HK-2 (cell line): ENCODE data around the gene ZNF212.

ENCODE experiments used
- DNase-seq: peaks from one replicate; pipeline ENCODE4 v3.0.0-alpha.2; 2018; ENCODE audit not compliant: unreplicated experiment

Gene ZNF212

DNA sequence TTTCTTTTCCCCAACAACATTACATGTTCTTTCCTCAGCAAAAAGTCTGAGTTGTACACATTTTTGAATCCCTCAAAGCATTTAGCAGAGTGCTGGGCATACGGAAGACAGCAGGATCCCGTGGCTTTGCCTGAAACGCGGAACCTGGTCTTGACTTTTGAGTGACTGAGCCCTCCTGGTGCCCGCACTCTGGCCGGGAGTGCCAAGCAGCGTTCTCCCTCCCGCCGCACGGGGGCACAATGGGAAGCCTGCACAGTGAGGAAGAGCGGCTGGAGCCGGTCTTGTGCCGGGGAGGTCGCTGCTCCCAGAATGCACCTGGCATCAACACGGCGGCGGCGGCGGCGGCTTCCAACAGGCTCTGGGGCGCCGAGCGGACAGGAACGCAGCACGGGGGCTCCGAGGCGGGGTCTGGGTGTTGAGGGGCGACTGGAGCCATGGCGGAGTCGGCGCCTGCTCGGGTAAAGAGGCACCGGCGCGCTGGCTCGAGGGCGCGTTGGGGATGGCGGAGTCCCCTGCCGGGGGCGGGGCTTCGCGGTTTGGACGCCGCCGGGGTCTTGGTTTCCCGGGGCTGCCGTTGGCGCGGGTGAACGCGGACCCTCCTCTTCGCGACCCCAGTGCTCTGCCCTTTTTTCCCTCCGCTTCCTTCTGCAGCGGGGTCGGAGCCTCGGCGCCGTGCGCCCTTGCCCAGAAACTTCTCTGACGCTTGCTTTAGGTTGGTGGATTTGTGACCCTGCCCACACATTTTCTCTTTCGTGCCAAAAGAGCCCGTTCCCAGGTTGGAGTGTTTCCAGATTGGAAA lies at the start of gene ZNF212:
Gene ZNF212 (plus strand): TSS at position 307 of the 799 bp plus-strand sequence. CDS start 128 bp downstream, at position 435.
- peak; percentile 95 for DNase-seq

DNA sequence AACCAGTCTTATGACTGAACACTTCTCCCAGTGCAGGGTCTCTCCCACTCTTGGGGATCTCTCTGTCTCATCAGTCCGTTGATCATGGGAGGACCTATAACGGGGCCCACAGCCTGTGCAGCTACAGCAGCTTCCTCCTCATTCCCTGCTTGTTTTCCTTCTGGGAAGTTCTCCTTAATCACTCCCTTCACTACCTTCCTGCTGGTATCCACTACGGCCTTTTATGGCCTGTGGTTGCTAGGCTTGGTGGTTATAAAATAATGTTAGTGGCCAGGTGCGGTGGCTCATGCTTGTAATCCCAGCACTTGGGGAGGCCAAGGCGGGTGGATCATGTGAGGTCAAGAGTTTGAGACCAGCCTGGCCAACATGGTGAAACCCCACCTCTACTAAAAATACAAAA lies 47.6 kb upstream of the ZNF212 start:
- DNase-seq = no peak

DNA sequence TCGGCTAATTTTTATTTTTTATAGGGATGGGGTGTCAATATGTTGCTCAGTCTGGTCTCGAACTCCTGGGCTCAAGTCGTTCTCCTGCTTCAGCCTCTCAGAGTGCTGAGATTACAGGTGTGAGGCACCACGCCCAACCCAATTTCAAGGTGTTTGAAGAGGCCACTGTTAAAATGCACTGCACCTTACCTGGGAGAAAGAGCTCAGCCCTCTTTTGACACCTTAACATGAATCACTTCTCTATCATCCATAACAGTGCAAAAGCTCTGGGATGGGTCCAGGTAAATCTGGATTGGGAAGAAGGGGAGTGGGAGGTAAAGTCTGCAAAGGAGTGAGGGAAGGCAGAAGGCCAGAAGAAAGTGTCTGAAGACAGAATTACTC lies 44.7 kb upstream of the ZNF212 start:
- no peak for DNase-seq

DNA sequence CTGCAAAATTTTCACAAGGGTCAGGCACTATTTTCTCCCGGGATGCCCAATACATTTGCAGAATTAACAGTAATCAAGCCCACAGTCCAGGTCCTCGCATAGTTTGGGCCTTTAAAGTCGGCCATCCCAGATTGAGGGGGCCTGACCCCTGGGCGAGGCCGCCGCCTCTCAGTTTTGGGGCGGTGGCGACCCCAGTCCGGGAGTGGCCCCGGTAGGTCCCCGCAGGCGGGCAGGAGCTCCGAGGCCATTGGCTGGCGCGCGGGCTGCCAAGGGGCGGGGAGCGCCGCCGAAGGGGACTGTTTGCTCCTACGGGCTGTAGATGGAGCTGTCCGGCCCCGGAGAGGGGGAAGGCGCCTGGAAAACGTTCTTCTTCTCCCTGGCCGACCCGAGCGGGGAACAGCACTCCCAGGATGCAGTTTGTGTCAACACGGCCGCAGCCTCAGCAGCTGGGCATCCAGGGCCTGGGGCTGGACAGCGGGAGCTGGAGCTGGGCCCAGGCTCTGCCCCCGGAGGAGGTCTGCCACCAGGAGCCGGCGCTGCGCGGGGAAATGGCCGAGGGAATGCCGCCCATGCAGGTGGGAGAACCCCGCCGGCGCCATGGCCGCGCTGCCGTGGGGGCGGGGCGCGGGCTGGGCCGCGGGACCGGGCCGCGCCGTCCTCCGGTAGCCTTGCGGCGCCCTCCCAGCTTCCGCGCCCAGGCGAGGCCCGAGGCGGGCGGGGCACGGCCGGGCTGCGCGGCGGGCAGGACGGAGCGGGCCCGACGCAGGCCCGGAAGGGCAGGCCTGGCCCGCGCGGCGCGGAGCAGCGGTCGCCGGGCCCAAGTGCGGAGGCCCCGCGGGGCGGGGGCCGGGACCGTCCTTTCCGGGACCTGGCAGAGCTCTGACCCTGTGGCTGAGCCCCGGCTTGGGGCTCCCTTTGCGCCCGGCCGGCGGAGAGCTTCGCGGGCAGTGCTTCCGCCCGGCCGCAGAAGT lies 44.0 kb upstream of the ZNF212 start, which contains the start of gene ZNF282:
Gene ZNF282 (plus strand): TSS at position 367 of the 971 bp plus-strand sequence. CDS start 44 bp downstream, at position 411.
- peak; percentile 92 for DNase-seq

DNA sequence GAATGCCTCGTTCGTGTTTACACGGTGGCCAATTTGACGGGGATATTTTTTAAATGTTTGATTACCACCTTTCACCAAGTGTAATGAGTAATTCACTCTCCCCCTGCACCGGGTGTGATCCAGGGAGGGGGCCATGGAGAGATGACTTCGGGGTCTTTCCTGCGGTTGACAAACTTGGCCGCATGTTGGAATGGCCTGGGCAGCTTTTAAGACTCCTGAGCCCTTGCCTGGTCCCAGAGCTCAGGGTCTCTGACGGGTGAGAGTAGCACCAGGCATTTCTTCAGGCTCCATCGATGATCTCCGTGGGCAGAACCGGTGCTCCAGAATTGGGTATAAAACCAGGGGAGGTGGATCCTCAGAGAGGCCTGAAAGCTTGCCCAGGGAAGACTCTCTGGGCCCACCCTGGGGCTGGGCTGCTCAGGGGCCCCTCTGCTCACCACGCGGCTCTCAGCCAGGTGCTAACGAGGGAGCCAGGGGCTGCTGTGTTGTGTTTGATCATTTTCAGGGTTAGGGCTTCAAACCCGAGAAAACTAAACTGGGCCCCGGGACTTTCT lies 43.2 kb upstream of the ZNF212 start:
- DNase-seq = peak; percentile 42

DNA sequence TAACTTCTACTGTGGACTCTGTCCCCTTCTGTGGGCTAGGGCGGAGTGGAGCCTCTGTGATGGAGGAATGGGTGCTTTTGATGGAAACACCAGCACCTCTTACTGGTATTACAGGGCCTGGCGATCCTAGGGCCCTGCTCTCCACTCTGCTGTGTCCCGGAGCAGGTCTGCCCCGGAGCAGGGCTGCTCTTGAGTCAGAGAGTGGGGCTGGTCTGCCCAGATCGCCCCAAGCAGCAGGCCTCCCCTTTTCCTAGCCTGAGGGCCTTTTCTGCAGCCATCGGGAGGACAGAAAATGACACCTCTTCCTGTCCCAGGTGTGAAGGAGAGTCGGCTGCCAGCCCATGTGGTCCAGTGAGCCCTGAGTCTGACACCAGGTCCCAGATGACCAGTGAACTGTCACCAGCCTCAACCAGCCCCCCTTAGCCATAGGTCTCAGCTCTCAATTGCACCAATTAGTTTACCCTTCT lies 42.7 kb upstream of the ZNF212 start:
- DNase-seq = no peak

DNA sequence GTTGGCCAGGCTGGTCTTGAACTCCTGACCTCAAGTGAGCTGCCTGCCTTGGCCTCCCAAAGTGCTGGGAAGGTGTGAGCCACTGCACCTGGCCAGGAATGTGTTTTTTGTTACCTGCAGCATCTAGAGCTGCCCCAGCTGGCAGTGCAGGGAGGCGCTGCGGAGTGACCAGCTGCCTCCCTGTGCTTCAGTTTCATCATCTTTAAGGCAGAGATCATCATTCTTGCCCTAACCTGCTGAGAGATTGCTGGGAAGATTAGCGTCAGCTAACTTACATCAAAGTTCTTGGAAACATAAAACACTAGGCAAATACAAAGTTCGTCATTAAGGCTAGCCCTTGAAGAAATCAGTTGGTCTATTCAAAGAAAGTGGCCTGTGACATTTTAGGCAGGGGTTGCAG lies 41.8 kb upstream of the ZNF212 start:
- no peak for DNase-seq

DNA sequence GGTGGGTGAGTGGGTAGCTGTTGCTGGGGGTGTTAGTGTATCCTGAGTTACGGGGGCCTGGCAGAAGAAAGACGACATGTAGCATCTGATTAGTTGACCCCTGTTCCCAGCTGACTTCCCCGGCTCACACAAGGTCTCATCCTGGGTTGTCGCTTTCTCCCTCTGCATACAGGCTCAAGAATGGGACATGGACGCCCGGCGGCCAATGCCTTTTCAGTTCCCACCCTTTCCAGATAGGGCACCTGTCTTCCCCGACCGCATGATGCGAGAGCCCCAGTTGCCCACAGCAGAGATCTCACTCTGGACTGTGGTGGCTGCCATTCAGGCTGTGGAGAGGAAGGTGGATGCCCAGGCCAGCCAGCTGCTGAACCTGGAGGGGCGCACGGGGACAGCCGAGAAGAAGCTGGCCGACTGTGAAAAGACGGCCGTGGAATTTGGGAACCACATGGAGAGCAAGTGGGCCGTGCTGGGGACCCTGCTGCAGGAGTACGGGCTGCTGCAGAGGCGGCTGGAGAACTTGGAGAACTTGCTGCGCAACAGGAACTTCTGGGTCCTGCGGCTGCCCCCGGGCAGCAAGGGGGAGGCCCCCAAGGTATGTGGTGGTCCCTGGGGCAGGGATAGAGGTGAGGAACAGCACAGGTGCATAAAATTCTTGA lies 41.2 kb upstream of the ZNF212 start:
- no peak for DNase-seq

DNA sequence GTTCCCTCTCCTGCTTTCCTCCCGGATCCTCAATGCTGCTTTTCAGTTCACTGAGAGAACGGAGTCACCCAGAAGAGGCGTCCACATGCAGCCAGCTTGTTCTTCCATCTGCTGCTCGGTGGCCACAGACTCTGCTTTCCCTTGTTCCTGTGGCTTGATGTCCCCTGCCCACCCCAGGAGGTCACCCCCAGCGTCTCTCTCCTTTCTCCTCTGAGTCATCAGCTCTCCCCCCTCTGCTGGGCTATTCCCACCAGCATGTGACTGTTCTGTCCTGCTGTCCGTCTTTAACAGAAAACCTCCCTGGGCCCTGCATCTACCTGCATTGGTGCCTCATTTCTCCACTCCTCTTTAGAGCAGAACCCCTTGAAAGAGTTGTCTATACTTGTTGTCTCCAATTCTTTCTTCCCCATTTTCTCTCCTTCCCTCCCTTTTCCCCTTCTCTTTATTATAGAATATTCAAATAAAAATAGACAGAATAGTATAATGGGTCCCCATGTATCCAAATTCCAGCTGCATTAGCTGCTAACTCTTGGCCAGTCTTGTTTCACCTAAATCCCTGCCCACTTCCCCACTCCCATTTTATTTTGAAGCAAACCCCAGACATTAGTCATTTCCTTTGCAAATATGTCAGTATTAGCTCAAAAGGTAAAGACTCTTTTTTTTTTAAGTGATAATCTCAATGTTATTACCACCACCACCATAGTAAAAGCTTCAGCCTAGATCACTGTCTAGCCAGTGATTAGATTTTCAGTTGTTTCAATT lies 40.0 kb upstream of the ZNF212 start:
- DNase-seq = no peak

DNA sequence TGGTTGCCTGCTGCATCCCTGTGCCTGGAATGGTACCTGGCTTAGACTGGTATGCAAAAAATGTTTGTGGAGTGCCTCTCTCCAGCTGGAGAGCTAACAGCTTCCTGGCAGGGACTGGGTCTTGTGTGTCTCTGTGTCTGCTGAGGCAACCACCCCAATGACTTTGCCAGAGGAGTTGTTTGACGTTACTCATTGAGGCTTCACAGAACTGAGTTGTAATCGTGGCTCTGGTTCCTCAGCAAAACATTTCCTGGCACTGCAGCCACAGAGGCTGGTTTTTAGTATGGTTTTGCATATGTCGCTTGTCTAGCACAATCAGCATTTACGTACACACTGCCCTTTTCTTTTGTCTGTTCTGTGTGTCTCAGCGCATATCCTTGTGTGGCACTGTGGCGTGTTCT lies 36.6 kb upstream of the ZNF212 start:
- DNase-seq = no peak

DNA sequence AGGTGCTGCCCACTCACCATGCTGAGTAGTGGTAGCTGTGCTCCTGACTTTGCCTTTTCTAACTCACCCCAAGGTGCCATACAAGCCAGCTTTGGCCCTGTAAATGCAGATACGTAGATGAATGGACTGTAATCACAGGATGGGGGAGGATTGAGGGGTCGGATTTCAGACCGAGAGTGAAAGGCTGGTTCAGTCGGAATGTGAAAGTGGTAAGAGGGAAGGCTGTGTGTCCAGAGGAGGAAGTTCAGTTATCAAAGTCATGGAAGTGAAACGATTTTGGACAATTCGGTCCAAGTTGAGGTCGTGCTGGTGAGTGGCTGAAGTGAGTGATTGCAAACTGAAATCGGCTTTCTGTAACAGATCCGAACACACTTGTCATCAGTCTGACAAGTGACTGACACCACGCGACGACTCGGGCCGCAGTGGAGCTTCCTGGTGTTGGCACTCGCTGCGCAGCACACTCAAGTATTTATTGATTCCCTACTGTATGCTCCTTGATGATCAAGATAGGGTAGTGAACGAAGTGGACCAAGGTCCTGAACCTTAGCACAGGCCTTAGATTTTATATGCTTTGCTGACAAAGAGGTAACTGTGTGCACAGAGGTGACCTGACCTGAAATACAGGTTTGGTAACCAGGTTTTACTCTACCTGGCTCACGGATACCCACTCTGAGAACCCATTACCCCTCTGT lies 33.6 kb upstream of the ZNF212 start:
- no peak for DNase-seq

DNA sequence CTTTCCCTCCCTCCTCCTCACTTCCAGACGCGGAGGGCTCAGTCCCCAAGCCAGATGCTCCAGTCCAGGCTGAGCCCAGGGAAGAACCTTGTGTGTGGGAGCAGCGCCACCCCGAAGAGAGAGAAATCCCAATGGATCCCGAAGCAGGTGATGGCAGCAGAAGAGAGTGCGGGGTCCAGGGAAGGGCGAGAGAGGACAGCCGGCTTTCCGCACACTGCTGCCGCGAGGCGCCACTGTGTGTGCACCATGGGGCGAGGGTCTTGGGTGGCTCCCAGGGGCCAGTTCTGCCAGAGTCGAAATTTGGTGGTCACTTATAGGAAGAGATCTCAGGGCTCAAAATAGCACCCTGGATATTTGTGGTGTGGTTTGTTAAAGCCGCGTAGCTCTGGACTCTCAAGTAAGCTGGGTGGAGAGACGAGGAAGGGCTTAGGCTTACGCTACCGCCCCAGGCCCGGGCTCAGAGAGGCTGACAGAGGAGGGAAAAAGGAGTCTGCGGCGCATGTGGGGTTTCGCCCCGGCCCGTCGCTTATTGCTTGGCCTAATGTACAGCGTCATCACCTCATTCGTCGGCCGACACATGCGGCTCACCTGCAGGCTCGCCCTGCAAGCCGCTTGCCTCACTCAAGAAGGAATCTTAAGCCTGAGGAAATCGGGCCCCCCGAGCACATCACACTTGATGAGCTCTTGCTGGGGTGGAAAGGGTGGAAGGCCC lies 32.0 kb upstream of the ZNF212 start:
- no peak for DNase-seq

DNA sequence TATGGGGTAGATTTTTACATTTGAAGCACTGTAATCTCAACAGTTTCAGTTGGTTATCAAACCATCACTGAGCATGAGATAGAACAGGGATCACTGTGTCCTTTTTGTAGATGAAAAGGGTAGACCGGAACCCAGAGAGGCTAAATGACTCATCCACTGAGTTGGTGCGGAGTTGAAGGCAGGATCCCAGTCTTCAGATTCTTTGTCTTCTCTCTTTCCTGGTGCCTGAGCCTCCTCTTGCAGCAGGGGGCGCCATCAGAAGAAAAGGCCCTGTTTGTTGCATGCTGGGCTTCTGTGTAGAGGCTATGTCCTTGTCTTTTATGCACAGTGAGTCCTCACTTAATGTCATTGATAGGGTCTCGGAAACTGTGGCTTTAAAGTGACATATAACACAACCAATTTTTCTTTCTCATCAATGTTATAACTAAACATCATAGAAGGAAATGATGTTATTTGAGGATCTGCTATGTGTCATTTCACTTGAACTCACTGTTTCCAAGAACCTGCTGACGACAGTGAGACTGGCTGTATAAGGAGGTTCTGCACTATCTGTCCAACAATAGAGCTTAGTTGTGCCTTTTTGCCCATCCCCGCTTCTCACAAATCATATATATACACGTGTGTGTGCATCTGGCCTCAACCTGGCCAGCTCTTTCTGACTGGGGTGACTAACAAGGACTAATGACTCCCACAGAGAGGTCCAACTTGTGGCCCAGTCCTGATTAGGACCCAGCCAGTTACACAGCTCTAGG lies 29.8 kb upstream of the ZNF212 start:
- DNase-seq = peak; percentile 66

DNA sequence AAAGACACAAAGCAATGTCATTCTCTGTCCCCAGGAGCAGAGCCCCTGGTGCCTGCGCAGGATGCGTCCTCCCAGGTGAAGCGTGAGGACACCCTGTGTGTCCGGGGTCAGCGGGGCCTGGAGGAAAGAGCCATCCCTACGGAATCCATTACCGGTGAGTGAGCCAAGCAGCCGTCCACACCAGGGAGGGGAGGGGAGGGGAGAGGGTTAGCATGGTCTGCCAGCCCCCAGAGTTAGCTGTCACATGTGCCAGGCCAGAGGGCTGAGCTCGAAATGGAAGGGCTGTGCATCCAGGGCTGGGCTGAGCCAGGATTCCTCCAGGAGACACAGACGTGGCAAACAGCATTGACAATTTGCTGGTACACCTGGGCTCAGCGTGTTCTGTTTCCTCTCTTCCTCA lies 28.9 kb upstream of the ZNF212 start:
- no peak for DNase-seq

DNA sequence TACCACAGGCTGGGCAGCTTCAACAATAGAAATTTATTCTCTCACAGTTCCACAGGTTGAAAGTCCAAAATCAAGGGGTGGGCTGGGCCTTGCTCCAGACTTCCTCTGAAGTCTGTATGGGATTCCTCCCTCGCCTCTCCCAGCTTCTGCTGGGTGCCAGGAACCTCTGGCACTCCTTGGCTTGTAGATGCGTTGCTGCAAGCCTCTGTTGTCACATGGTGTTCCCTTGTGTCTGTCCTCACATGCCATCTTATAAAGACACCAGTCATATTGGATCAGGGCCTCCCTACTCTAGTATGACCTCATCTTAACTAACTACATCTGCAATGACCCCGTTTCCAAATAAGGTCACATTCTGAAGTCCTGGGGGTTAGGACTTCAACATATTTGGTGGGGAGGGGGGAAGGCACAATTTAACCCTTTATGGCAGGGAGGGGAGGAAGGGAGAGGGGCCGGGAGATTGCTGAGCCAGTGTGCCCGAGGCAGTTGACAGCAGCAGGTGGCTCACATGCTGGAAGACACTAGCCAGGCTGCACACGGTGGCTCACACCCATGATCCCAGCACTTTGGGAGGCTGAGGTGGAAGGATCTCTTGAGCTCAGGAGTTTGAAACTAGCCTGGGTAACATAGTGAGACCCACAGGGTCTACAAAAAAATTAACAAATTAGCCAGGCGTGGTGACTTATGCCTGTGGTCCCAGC lies 25.3 kb upstream of the ZNF212 start:
- no peak for DNase-seq

DNA sequence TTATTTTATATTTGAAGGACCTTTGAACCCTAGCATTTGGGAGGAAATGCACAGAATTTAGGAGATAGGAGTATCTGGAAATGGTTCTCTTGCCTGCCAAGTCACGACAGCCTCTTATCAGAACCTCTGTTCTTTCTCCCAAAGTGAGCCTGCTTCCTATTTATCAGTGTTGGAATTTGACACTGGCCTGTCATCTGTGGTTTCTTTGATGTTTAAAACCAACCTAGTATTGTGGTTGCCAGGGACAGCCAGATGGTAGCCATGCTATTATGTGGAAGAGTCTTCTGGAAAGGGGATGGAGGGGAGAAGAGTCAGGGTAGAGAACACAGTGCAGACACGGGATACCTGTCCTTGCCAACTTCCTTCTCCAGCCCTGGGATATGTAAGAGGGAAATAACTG lies 23.0 kb upstream of the ZNF212 start:
- no peak for DNase-seq

DNA sequence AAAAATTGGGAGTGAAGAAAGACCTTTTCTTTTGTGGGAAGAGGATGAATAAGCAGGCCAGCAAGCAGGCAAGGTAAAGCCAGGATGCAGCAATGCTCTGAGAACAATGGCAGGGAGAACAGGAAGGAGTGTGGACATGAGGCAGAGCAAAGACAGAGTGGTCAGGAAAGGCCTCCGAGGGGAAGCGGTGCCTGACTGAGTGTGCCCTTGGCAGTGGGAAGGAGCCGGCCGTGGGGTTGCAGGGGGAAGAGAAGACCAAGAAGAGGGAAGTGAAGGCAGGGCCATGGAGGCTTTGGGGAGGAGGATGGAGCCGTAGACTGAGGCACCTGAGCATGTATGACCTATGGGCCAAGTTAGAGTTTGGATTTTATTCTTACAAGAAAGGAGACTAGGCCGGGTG lies 21.9 kb upstream of the ZNF212 start:
- no peak for DNase-seq
